Germinal center (tissue), 1 donor: ENCODE measurements around the gene SERPINE2.
"Not testable (repeated sequence)": the region's sequence is repeated elsewhere in the genome, so short reads cannot be mapped to it uniquely, and the experiment has no call there.

Source experiments
- DNase-seq: peaks from one replicate; pipeline ENCODE4 v3.0.0; 2012; ENCODE audit warnings: mixed read lengths, low spot score

Gene SERPINE2

GRCh38 chr2:223941579-223942277 is 97.4 kb downstream of the SERPINE2 start:
- DNase-seq, result no peak

DNA sequence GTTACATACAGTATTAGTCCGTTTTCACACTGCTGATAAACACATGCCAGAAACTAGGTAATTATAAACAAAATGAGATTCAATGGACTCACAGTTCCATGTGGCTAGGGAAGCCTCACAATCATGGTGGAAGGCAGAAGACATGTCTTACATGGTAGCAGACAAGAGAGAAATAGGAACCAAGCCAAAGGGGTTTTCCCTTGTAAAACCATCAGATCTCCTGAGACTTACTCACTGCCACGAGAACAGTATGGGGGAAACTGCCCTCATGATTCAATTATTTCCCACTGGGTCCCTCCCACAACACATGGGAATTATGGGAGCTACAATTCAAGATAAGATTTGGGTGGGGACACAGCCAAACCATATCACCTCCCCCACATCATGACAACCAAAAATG is 99.6 kb downstream of the SERPINE2 start:
- DNase-seq, result not testable (repeated sequence)

DNA sequence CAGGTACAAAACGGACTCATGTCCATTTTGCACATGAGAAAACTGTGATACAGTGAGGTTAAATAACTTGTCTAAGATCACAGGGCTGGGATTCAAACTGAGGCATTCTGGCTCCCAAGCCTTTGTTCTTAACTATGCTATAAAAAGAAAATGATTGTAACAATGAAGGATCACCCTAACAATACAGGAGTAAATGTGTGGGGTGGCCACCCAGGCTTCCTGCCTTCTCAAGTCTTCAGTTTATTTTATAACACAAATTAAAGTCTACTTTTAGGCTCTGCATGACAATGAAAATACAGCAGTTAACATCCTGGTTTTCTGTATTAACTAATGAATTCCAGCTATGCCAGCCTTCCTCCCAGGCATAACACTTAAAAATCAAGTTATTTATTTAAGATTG is 101.6 kb downstream of the SERPINE2 start:
- no peak for DNase-seq

DNA sequence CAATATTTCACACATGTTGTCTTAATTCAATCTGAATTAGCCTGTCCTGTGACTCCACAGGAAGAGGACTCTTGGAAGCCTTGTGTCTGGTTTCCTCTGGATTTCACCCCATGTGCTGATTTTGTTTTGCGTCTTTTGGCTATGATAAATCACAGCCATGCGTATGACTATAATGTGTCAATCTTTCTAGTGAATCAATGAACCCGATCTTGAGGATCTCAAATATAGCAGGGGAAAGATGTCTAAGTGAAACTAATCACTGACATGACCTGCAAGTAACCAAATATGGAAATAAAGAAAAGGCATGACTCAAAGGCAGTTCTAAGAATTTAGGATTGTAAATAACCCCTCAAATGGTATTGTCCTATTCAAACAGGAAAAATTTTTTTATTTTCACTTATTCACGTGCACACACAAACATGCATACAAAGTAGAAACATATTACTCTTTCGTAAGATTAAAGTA is 102.2 kb downstream of the SERPINE2 start:
- DNase-seq, result no peak

- no peak for DNase-seq
Measured at GRCh38 chr2:223935459-223936125, 103.5 kb downstream of the SERPINE2 start.

DNA sequence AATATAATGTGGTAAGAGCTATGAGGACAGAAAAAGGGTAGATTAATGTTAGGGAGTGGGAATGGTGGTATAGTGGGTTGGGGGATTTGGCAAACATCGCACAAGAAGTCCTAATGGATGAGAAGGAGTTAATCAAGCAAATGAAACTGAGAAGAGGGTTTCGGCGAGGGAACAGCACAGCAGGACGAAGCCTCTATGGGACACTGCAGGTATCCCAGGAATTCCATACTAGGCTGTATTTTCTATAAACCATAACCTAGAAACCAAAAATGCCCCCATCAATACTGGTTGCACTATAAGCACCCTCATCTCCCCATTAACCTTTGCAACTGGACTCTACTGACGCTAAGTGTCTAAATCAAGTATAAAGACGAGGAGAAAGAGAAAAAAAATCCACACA is 104.2 kb downstream of the SERPINE2 start:
- no peak for DNase-seq

DNA sequence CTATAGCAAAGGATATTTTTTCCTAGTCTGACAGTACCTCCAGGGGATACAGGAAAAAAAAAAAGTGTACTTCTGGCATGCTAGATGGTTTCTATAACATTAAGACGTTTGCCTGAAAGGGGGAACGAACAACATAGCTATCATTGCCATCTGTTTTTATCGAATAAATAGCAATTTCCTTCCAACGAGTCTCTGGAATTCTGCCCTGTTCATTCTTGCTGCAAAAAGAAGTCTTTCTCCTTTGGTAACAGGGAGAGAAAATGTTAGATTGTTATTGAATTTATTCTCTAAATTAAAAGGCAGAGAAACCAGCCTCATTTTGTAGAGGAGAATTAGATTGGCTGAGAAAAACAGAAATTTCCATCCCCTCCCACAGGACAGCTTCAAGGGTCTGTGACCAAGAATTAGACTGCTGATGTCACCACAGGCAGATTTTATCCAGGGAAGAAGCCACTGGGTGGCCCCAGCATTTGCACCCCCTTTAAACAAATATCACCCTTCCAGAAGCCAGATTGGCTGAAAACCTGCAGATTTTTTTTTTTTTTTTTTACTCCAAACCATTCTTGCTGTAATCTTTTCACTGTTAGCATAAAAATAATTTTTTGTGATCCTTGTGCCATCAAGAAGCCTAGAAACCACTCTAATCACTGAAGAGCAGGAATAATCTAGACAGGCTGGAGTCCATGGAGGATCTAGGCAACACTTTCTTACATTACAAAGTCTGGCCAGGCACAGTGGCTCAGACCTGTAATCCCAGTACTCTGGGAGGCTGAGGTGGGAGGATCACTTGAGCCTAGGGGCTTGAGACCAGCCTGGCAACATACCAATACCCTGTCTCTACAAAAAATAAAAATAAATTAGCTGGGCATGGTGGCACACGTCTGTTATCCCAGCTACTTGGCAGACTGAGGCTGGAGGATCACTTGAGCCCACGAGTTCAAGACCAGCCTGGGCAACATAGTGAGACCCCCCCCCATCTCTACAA is 106.0 kb downstream of the SERPINE2 start:
- DNase-seq, result no peak

DNA sequence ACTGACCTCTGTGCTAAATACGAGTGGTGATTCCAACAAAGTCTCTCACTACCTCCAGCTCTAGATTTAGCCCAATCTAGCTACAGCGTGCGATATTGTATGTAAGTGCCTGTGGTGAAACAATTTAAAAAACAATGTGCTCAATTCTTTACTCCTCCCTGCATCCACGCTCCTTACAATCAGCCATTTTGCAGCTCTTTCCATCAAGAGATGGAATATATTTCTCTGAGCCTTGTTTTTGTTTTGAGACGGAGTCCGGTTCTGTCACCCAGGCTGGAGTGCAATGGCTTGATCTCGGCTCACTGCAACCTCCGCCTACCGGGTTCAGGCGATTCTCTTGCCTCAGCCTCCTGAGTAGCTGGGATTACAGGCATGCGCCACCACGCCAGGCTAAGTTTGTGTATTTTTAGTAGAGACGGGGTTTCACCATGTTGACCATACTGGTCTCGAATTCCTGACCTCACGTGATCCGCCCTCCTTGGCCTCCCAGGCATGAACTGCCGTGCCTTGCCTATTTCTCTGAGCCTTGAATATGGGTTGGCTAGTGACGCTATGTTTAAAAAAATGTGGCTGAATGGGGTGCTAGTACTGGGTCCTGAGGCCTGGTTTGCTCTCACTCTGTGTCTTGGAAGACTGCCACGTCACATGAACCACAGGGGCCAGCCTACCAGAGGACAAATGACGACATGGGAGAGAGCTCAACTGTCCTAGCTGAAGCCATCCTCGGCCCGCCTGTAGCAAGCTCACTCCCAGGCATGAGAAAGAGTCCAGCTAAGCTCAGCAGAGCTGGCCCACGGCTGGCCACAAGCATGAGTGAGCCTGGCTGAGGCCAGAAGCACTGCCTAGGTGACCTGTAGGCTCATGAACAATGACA is 108.7 kb downstream of the SERPINE2 start:
- no peak for DNase-seq

DNA sequence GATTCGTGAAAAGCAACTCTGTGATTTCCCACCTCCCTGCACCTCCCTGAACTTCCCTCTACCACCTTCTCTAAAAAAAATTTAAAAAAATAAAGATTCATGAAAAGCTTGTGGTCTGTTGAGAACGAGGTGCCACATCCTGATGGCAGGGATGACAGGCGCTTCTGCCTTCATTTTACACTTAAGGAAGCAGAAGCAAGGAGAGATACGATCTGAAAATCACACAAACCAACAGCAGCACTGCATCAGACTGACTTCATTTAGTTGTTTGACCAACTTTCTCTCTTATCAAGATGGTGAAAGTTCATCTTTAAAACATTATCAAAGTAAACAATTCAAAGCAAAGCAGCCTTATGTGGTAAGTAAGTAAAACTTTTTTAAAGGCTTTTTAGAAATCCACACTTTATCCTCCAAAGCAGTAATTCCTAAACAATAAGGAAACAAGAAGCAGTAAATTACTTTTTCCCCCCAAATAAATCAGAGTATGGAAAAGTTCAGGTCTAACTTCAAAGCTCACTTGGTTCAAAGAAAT is 109.4 kb downstream of the SERPINE2 start:
- no peak for DNase-seq

DNA sequence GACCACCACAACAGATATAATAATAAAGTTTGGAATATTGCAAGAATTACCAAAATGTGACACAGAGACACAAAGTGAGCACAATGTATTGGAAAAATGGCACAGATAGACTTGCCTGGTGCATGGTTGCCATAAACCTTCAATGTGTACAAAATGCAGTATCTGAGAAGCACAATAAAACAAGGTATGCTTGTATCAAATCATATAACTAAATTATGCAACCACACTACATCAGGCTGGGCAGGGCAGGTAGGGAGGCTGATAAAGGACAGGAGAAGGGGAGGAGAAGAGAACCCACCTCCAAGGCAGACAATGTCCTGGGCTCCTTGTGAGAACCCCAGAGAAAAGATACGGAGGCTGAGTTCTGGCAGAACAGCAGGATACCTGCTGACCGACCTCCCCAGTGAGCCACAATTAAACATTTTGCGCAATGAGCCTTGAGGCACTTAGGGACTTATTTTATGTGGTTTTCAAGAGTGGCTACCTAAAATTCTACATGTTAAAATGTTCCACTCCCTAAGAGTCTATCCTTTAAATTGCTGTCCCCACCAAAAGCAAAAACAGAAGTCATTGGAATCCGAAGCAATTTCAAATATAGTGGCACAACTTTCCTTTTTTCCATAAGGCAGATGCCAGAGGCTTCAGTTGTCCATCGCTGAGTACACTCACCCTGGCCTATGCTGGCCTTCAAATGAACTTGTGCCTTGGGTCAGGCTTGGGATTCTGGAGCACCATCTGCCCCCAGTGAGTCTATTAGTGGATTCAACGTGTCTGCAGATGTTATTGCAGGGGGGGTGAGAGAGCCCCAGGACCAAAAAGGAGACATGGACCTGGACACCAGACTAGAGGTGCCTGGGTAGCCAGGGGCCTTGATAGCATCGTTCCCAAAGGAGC is 110.7 kb downstream of the SERPINE2 start:
- DNase-seq, result no peak

DNA sequence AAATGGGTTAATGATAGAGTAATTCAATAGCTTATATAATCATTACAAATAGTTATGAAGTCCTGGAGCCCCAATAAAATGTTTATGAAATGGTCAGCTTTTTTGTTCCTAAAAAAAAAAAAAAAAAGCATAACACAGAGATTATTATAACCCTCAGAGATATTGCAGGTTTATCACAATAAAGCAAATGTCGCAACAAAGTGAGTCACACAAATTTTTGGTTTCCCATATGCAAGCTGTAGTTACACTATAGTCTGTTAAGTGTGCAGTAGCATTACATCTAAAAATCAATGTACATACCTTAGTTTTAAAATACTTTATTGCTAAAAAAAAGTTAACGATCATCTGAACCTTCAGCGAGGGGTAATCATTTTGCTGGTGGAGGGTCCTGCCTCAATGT is 114.0 kb downstream of the SERPINE2 start:
- no peak for DNase-seq
